HCT116 (cell line): ENCODE results near the gene PTPN4. TPM values are rescaled to one million over a fixed set of nuclear protein-coding genes. Genes with fewer than 3 reads are reported as not detected.

Experiments used
- ATAC-seq: fragments of 200-7000 bp; cut with Tn5 transposase; 2 replicates; pipeline ENCODE4 v1.9.1; 2020; ENCODE audit warnings: mild to moderate bottlenecking, moderate library complexity
- BruUV-seq: library from RNA; stranded (reverse); fragments of 400-500 nt; replicated peaks from 2 replicates; lab custom pipeline; 2021; lab: Mats Ljungman, UMichigan
- CTCF ChIA-PET: fragments of 300-600 bp; sonication (Branson Sonifier 250); formaldehyde crosslinking; loops from one replicate; lab custom pipeline; 2021; ENCODE audit warnings: antibody characterized with exemption; lab: Charles Lee
- POLR2A ChIA-PET: fragments of 300-600, 350-600 bp; sonication (Branson Sonifier 250); formaldehyde crosslinking; loops from one replicate; lab custom pipeline; 2021; ENCODE audit warnings: antibody characterized with exemption; lab: Charles Lee
- RAD21 ChIA-PET, 2 experiments: fragments of 300-600 bp; sonication (Branson Sonifier 250); formaldehyde crosslinking; loops; one replicate each; lab custom pipeline; 2023; ENCODE audit warnings: low total read pairs in 2 of 2; ENCODE audit not compliant: uncharacterized antibody in 2 of 2, unreplicated experiment in 2 of 2, low non-redundant PET in 1 of 2; lab: Charles Lee
- DNase-seq: peaks from one replicate; pipeline ENCODE4 v3.0.0-alpha.2; 2010; ENCODE audit warnings: low read depth, low spot score
- H2AFZ ChIP-seq: fragments of 200-600 bp; shearing (Covaris generic), sonication (generic); 2 replicates; pipeline ENCODE4 v1.6.1; 2017; ENCODE audit warnings: low read depth, mixed run types, mixed read lengths, antibody characterized with exemption, low read length; ENCODE audit not compliant: poor library complexity, severe bottlenecking
- H3K27ac ChIP-seq: 2 replicates; pipeline ENCODE4 v1.5.1; 2012; ENCODE audit warnings: low read depth, low read length
- H3K27me3 ChIP-seq: fragments of 200-600 bp; sonication (generic); 2 replicates; pipeline ENCODE4 v1.6.1; 2016; ENCODE audit warnings: mixed run types, low read length, mixed read lengths; ENCODE audit not compliant: insufficient read depth
- H3K36me3 ChIP-seq, 2 experiments: fragments of 200-500 bp in 1 of 2; fragments of 200-600 bp in 1 of 2; sonication (Bioruptor generic) in 1 of 2; sonication (generic) in 1 of 2; 2 replicates each; pipeline versions ENCODE4 v1.5.1 to v1.6.1; 2014 to 2016; ENCODE audit warnings: low read length in 2 of 2, inconsistent platforms in 1 of 2, mixed read lengths in 1 of 2, mixed run types in 1 of 2; ENCODE audit not compliant: insufficient read depth in 2 of 2, control insufficient read depth in 1 of 2
- H3K4me1 ChIP-seq, 2 experiments: fragments of 200-600 bp in 1 of 2; sonication (generic) in 1 of 2; 2 replicates each; pipeline versions ENCODE4 v1.5.1 to v1.6.1; 2012 to 2017; ENCODE audit warnings: low read length in 2 of 2, inconsistent platforms in 1 of 2, mild to moderate bottlenecking in 1 of 2, mixed read lengths in 1 of 2, mixed run types in 1 of 2, moderate library complexity in 1 of 2; ENCODE audit not compliant: insufficient read depth in 2 of 2, control insufficient read depth in 1 of 2
- H3K4me2 ChIP-seq: fragments of 200-600 bp; sonication (generic); 2 replicates; pipeline ENCODE4 v1.6.1; 2017; ENCODE audit warnings: mixed run types, low read length, mixed read lengths
- H3K4me3 ChIP-seq, 2 experiments: fragments of 200-600 bp in 1 of 2; sonication (generic) in 1 of 2; replicated peaks in 1 of 2; 2 replicates each; pipeline ENCODE4 v1.5.1; 2011 to 2016; ENCODE audit warnings: low read length in 2 of 2, control low read depth in 1 of 2, low read depth in 1 of 2, mild to moderate bottlenecking in 1 of 2, mixed read lengths in 1 of 2, mixed run types in 1 of 2
- H3K79me2 ChIP-seq: fragments of 200-600 bp; sonication (generic); 2 replicates; pipeline ENCODE4 v1.6.1; 2017; ENCODE audit warnings: mild to moderate bottlenecking, mixed run types, low read length, moderate library complexity, mixed read lengths; ENCODE audit not compliant: insufficient read depth
- H3K9ac ChIP-seq: fragments of 200-600 bp; sonication (generic); 2 replicates; pipeline ENCODE4 v1.6.1; 2016; ENCODE audit warnings: low read length, mixed read lengths
- H3K9me2 ChIP-seq: fragments of 200-600 bp; sonication (generic), shearing (Covaris generic); 2 replicates; pipeline ENCODE4 v1.6.1; 2017; ENCODE audit warnings: mixed run types, mild to moderate bottlenecking, moderate library complexity; ENCODE audit not compliant: insufficient read depth
- H3K9me3 ChIP-seq, 2 experiments: fragments of 200-500 bp in 1 of 2; fragments of 200-600 bp in 1 of 2; sonication (Bioruptor generic) in 1 of 2; sonication (generic) in 1 of 2; 2 replicates each; pipeline ENCODE4 v1.6.1; 2014 to 2017; ENCODE audit warnings: low read length in 2 of 2, mixed read lengths in 2 of 2, inconsistent platforms in 1 of 2, low read depth in 1 of 2, mild to moderate bottlenecking in 1 of 2, mixed run types in 1 of 2, moderate library complexity in 1 of 2; ENCODE audit not compliant: control insufficient read depth in 1 of 2, insufficient read depth in 1 of 2
- H4K20me1 ChIP-seq: fragments of 200-600 bp; sonication (generic), shearing (Covaris generic); 2 replicates; pipeline ENCODE4 v1.6.1; 2017; ENCODE audit warnings: mixed run types, mild to moderate bottlenecking, moderate library complexity; ENCODE audit not compliant: insufficient read depth
- ELF1 ChIP-seq: IDR thresholded peaks from 2 replicates; pipeline ENCODE4 v1.6.1; 2012; ENCODE audit warnings: low read depth, borderline replicate concordance
- EZH2phosphoT487 ChIP-seq: fragments of 200-600 bp; IDR thresholded peaks from 2 replicates; pipeline ENCODE4 v1.6.1; 2018; ENCODE audit warnings: antibody characterized with exemption, borderline replicate concordance
- FOSL1 ChIP-seq: IDR thresholded peaks from 2 replicates; pipeline ENCODE4 v1.6.1; 2012; ENCODE audit warnings: low read depth
- JUND ChIP-seq: IDR thresholded peaks from 2 replicates; pipeline ENCODE4 v1.6.1; 2012
- MAX ChIP-seq: IDR thresholded peaks from 2 replicates; pipeline ENCODE4 v1.6.1; 2012
- POLR2A ChIP-seq: IDR thresholded peaks from 2 replicates; pipeline ENCODE4 v1.7.0; 2011; ENCODE audit warnings: borderline replicate concordance; ENCODE audit not compliant: insufficient read depth, insufficient read length; ENCODE audit errors: extremely low read depth
- RAD21 ChIP-seq: IDR thresholded peaks from 2 replicates; pipeline ENCODE4 v1.6.1; 2012; ENCODE audit warnings: low read depth, mild to moderate bottlenecking
- SRF ChIP-seq: IDR thresholded peaks from 2 replicates; pipeline ENCODE4 v1.6.1; 2012; ENCODE audit warnings: low read depth
- TCF7L2 ChIP-seq: IDR thresholded peaks from 2 replicates; pipeline ENCODE4 v1.7.0; 2011; ENCODE audit warnings: borderline replicate concordance, inconsistent platforms; ENCODE audit not compliant: insufficient read depth, insufficient read length; ENCODE audit errors: extremely low read depth
- ZFX ChIP-seq: fragments of 450-650 bp; IDR thresholded peaks from 2 replicates; pipeline ENCODE4 v1.6.1; 2017
- ZNF274 ChIP-seq: fragments of 200-500 bp; sonication (Bioruptor generic); IDR thresholded peaks from 2 replicates; pipeline ENCODE4 v1.6.1; 2014; ENCODE audit warnings: mild to moderate bottlenecking, low read depth, low read length, inconsistent platforms
- intact Hi-C: fragments of 100-400 bp; cut with micrococcal nuclease; formaldehyde crosslinking; loops from 2 replicates; pipeline ENCODE4 v1.10.0; 2022
- total RNA-seq: library from RNA; stranded (reverse); gene quantifications from one replicate; pipeline ENCODE4 v1.2.1, GENCODE V29; 2021; ENCODE audit not compliant: unreplicated experiment

The PTPN4 gene
- total RNA-seq, 1 experiment from 2014 or later = 38.4 TPM

- Histone ChIP-seq H3K4me2 (no peak overlapping the region), H3K27me3 (no peaks in the 10 kb centered on the region), H4K20me1 (no peaks in the 10 kb centered on the region), H3K9me3 (no peaks in the 10 kb centered on the region), H3K27ac (no peak overlapping the region)
- ChIA-PET POLR2A (no interaction called here), RAD21 (no interaction called here)
- intact Hi-C loops = no loop called here
- no peak for TF ChIP-seq JUND
- TF ChIP-seq EZH2phosphoT487 = no peak
- no peak for TF ChIP-seq ZNF274
- TF ChIP-seq SRF = no peak
- no peak for TF ChIP-seq FOSL1
- no peak for TF ChIP-seq TCF7L2
- TF ChIP-seq, all 23 proteins: peak for 0
- Histone ChIP-seq H3K9ac (no peak overlapping the region), H3K79me2 (no peaks in the 10 kb centered on the region), H3K9me2 (no peaks in the 10 kb centered on the region), H3K4me3 (no peak overlapping the region), H2AFZ (no peak overlapping the region), H3K4me1 (no peaks in the 10 kb centered on the region), H3K36me3 (peaks cover 3 to 5% of the 10 kb centered on the region in 2 experiments; a peak in 1 of 4 replicates)
- DNase-seq (no peak), ATAC-seq (no peak)
- CTCF ChIA-PET = no interaction called here
- BruUV-seq = no TSS peak
These were observed 138.1 kb downstream of the PTPN4 start for GRCh38 chr2:119897736-119898395.

DNA sequence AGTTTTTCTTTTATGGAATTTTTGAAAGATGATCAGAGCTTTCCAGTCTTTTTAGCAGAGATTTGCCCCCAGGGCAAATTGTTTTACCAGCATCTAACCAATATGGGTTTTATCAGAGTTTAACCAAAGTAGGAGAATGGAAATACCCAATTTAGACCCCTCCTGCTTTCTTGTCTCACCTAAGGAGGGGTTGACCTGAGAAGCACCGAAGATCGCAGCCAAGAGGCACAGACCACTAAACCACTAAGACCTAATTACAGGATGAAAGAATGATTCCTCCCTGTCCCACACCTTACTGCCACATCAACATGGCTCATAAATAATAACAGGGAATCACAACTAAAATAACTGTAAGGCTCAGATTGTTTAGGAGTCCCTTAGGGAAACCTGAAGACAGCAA lies 141.3 kb downstream of the PTPN4 start:
- ChIA-PET RAD21 (no interaction called here), CTCF (no interaction called here), POLR2A (no interaction called here)
- Histone ChIP-seq H3K9ac (no peak overlapping the region), H3K9me3 (no peaks in the 10 kb centered on the region), H3K4me3 (no peak overlapping the region), H3K9me2 (no peaks in the 10 kb centered on the region), H3K27ac (no peak overlapping the region), H3K4me1 (no peaks in the 10 kb centered on the region), H3K36me3 (peaks cover 3 to 5% of the 10 kb centered on the region in 2 experiments; a peak in 1 of 4 replicates), H3K4me2 (no peak overlapping the region), H4K20me1 (no peaks in the 10 kb centered on the region), H2AFZ (no peak overlapping the region), H3K27me3 (no peaks in the 10 kb centered on the region), H3K79me2 (no peaks in the 10 kb centered on the region)
- ATAC-seq (no peak), DNase-seq (no peak)
- no TSS peak for BruUV-seq
- intact Hi-C loops = no loop called here
- TF ChIP-seq JUND (no peak), POLR2A (no peak), ELF1 (no peak), RAD21 (no peak), MAX (no peak), ZFX (no peak)
